GM12891 (cell line): ENCODE results near the gene MYH15.

ENCODE experiments used
- PAX5 ChIP-seq: IDR thresholded peaks from 2 replicates; pipeline ENCODE4 v1.6.1; 2011; ENCODE audit warnings: low read length, moderate library complexity, mild to moderate bottlenecking; ENCODE audit not compliant: insufficient read depth, severe bottlenecking
- POLR2A ChIP-seq: IDR thresholded peaks from 2 replicates; pipeline ENCODE4 v1.6.1; 2011; ENCODE audit warnings: low read depth, low read length, control low read depth
- POLR2AphosphoS5 ChIP-seq: IDR thresholded peaks from 2 replicates; pipeline ENCODE4 v1.6.1; 2011; ENCODE audit warnings: low read depth, low read length, control low read depth
- POU2F2 ChIP-seq: IDR thresholded peaks from 2 replicates; pipeline ENCODE4 v1.6.1; 2011; ENCODE audit warnings: low read depth, mild to moderate bottlenecking, control low read depth, low read length, moderate library complexity
- SPI1 ChIP-seq: IDR thresholded peaks from 2 replicates; pipeline ENCODE4 v1.6.1; 2011; ENCODE audit warnings: low read depth, low read length, control low read depth
- TAF1 ChIP-seq: IDR thresholded peaks from 2 replicates; pipeline ENCODE4 v1.6.1; 2011; ENCODE audit warnings: low read depth, low read length, control low read depth

- TF ChIP-seq POLR2AphosphoS5 (no peak), TAF1 (no peak), POLR2A (no peak), PAX5 (no peak), SPI1 (no peak), POU2F2 (no peak)
Measured at GRCh38 chr3:108354562-108354961, 155.8 kb downstream of the MYH15 start.
